ENCODE data around the gene MRRF.

DNA sequence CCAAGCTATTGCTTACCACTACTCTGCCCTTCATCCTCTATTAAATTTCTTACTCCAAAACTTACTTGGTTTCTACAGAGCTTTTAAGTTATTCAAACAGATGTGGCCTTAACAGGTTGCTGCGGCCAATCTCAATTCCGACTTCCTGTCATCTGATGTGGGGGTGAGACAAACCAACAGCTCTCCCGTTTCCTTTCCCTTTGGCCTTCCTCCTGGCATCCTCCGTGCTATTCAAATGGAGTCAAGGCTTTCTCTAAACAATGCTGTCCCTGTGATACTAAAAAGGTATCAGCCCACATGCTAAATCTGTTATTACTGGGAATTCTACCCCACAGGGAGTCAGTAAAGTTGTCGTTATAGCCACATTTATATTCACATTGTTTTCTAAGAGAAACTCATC, 11.9 kb upstream of the MRRF start:
- TF ChIP-seq, protein P1, sequence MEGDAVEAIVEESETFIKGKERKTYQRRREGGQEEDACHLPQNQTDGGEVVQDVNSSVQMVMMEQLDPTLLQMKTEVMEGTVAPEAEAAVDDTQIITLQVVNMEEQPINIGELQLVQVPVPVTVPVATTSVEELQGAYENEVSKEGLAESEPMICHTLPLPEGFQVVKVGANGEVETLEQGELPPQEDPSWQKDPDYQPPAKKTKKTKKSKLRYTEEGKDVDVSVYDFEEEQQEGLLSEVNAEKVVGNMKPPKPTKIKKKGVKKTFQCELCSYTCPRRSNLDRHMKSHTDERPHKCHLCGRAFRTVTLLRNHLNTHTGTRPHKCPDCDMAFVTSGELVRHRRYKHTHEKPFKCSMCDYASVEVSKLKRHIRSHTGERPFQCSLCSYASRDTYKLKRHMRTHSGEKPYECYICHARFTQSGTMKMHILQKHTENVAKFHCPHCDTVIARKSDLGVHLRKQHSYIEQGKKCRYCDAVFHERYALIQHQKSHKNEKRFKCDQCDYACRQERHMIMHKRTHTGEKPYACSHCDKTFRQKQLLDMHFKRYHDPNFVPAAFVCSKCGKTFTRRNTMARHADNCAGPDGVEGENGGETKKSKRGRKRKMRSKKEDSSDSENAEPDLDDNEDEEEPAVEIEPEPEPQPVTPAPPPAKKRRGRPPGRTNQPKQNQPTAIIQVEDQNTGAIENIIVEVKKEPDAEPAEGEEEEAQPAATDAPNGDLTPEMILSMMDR (conservative IDR thresholded peaks at IDR 0.05; ENCODE audit: low read length) = no peak
- no peak for TF ChIP-seq EZH2phosphoT487 (IDR thresholded peaks at IDR 0.05; ENCODE audit: borderline replicate concordance)
